ENCODE results near the gene TRAF7.
"Not testable (repeated sequence)": the region's sequence is repeated elsewhere in the genome, so short reads cannot be mapped to it uniquely, and the experiment has no call there.

Gene TRAF7

GRCh38 chr16:2122429-2122828, 33.2 kb upstream of the TRAF7 start:
- Histone ChIP-seq H3K4me1 (ENCODE audit: control insufficient read depth, insufficient read depth, low read length) (peaks cover 4% of the 10 kb centered on the region; the same call in 1 of the 2 replicates), H3K4me3 (ENCODE audit: low read length) (no peak overlapping the region), H3K27me3 (ENCODE audit: control insufficient read depth, insufficient read depth, low read length) (no peaks in the 10 kb centered on the region), H3K27ac (ENCODE audit: low read length) (no peak overlapping the region), H3K36me3 (ENCODE audit: control insufficient read depth, insufficient read depth, low read length) (no peaks in the 10 kb centered on the region), H3K9me3 (ENCODE audit: control insufficient read depth, insufficient read depth, low read length) (no peaks in the 10 kb centered on the region)
- no peak for DNase-seq (ENCODE audit: low read depth, low spot score)
- WGBS (ENCODE audit: insufficient coverage, insufficient read length), result no CpG with 5 or more reads among the region's 17 CpGs

GRCh38 chr16:2122934-2123683, 32.5 kb upstream of the TRAF7 start:
- not testable (repeated sequence) for H3K9me3 ChIP-seq (ENCODE audit: control insufficient read depth, insufficient read depth, low read length); H3K27me3 ChIP-seq (ENCODE audit: control insufficient read depth, insufficient read depth, low read length); H3K36me3 ChIP-seq (ENCODE audit: control insufficient read depth, insufficient read depth, low read length); H3K27ac ChIP-seq (ENCODE audit: low read length); H3K4me1 ChIP-seq (ENCODE audit: control insufficient read depth, insufficient read depth, low read length); DNase-seq (ENCODE audit: low read depth, low spot score); H3K4me3 ChIP-seq (ENCODE audit: low read length)
- no CpG with 5 or more reads among the region's 26 CpGs for WGBS (ENCODE audit: insufficient coverage, insufficient read length)

- not testable (repeated sequence) for H3K9me3 ChIP-seq (ENCODE audit: control insufficient read depth, insufficient read depth, low read length); H3K4me3 ChIP-seq (ENCODE audit: low read length); H3K36me3 ChIP-seq (ENCODE audit: control insufficient read depth, insufficient read depth, low read length); H3K27ac ChIP-seq (ENCODE audit: low read length); H3K27me3 ChIP-seq (ENCODE audit: control insufficient read depth, insufficient read depth, low read length); DNase-seq (ENCODE audit: low read depth, low spot score); H3K4me1 ChIP-seq (ENCODE audit: control insufficient read depth, insufficient read depth, low read length)
- WGBS (ENCODE audit: insufficient coverage, insufficient read length), result no CpG with 5 or more reads among the region's 27 CpGs
Observed at GRCh38 chr16:2123706-2124376, 31.7 kb upstream of the TRAF7 start.

- not testable (repeated sequence) for H3K4me3 ChIP-seq (ENCODE audit: low read length); DNase-seq (ENCODE audit: low read depth, low spot score); H3K9me3 ChIP-seq (ENCODE audit: control insufficient read depth, insufficient read depth, low read length); H3K27ac ChIP-seq (ENCODE audit: low read length); H3K27me3 ChIP-seq (ENCODE audit: control insufficient read depth, insufficient read depth, low read length); H3K4me1 ChIP-seq (ENCODE audit: control insufficient read depth, insufficient read depth, low read length); H3K36me3 ChIP-seq (ENCODE audit: control insufficient read depth, insufficient read depth, low read length)
- WGBS (ENCODE audit: insufficient coverage, insufficient read length), result no CpG with 5 or more reads among the region's 11 CpGs
Observed at GRCh38 chr16:2124377-2124693, 31.2 kb upstream of the TRAF7 start.

GRCh38 chr16:2124694-2125444, 30.7 kb upstream of the TRAF7 start:
- not testable (repeated sequence) for H3K9me3 ChIP-seq (ENCODE audit: control insufficient read depth, insufficient read depth, low read length); H3K36me3 ChIP-seq (ENCODE audit: control insufficient read depth, insufficient read depth, low read length); H3K4me3 ChIP-seq (ENCODE audit: low read length); H3K27ac ChIP-seq (ENCODE audit: low read length); H3K27me3 ChIP-seq (ENCODE audit: control insufficient read depth, insufficient read depth, low read length); DNase-seq (ENCODE audit: low read depth, low spot score); H3K4me1 ChIP-seq (ENCODE audit: control insufficient read depth, insufficient read depth, low read length)
- WGBS (ENCODE audit: insufficient coverage, insufficient read length), result no CpG with 5 or more reads among the region's 37 CpGs

- H3K27ac ChIP-seq (ENCODE audit: low read length); H3K9me3 ChIP-seq (ENCODE audit: control insufficient read depth, insufficient read depth, low read length); H3K4me1 ChIP-seq (ENCODE audit: control insufficient read depth, insufficient read depth, low read length); H3K36me3 ChIP-seq (ENCODE audit: control insufficient read depth, insufficient read depth, low read length); H3K27me3 ChIP-seq (ENCODE audit: control insufficient read depth, insufficient read depth, low read length); H3K4me3 ChIP-seq (ENCODE audit: low read length); DNase-seq (ENCODE audit: low read depth, low spot score): not testable (repeated sequence)
- WGBS (ENCODE audit: insufficient coverage, insufficient read length), result no CpG with 5 or more reads among the region's 11 CpGs
Observed at GRCh38 chr16:2125609-2126008, 30.0 kb upstream of the TRAF7 start.

GRCh38 chr16:2126161-2126743, 29.3 kb upstream of the TRAF7 start:
- H3K27me3 ChIP-seq (ENCODE audit: control insufficient read depth, insufficient read depth, low read length); DNase-seq (ENCODE audit: low read depth, low spot score); H3K4me3 ChIP-seq (ENCODE audit: low read length); H3K4me1 ChIP-seq (ENCODE audit: control insufficient read depth, insufficient read depth, low read length); H3K9me3 ChIP-seq (ENCODE audit: control insufficient read depth, insufficient read depth, low read length); H3K36me3 ChIP-seq (ENCODE audit: control insufficient read depth, insufficient read depth, low read length); H3K27ac ChIP-seq (ENCODE audit: low read length): not testable (repeated sequence)
- WGBS (ENCODE audit: insufficient coverage, insufficient read length), result no CpG with 5 or more reads among the region's 21 CpGs

- not testable (repeated sequence) for H3K36me3 ChIP-seq (ENCODE audit: control insufficient read depth, insufficient read depth, low read length); H3K4me3 ChIP-seq (ENCODE audit: low read length); DNase-seq (ENCODE audit: low read depth, low spot score); H3K4me1 ChIP-seq (ENCODE audit: control insufficient read depth, insufficient read depth, low read length); H3K9me3 ChIP-seq (ENCODE audit: control insufficient read depth, insufficient read depth, low read length); H3K27ac ChIP-seq (ENCODE audit: low read length); H3K27me3 ChIP-seq (ENCODE audit: control insufficient read depth, insufficient read depth, low read length)
- WGBS (ENCODE audit: insufficient coverage, insufficient read length), result no CpG with 5 or more reads among the region's 31 CpGs
Observed at GRCh38 chr16:2126928-2127556, 28.5 kb upstream of the TRAF7 start.

GRCh38 chr16:2127630-2128280, 27.8 kb upstream of the TRAF7 start:
- WGBS (ENCODE audit: insufficient coverage, insufficient read length), result no CpG with 5 or more reads among the region's 3 CpGs
- not testable (repeated sequence) for H3K27ac ChIP-seq (ENCODE audit: low read length); H3K36me3 ChIP-seq (ENCODE audit: control insufficient read depth, insufficient read depth, low read length); DNase-seq (ENCODE audit: low read depth, low spot score); H3K4me1 ChIP-seq (ENCODE audit: control insufficient read depth, insufficient read depth, low read length); H3K9me3 ChIP-seq (ENCODE audit: control insufficient read depth, insufficient read depth, low read length); H3K4me3 ChIP-seq (ENCODE audit: low read length); H3K27me3 ChIP-seq (ENCODE audit: control insufficient read depth, insufficient read depth, low read length)

GRCh38 chr16:2129251-2129650, 26.3 kb upstream of the TRAF7 start:
- no CpG with 5 or more reads among the region's 11 CpGs for WGBS (ENCODE audit: insufficient coverage, insufficient read length)
- DNase-seq (ENCODE audit: low read depth, low spot score); H3K4me3 ChIP-seq (ENCODE audit: low read length): not testable (repeated sequence)

More at GRCh38 chr16:2129251-2129650, 26.3 kb upstream of the TRAF7 start:
- not testable (repeated sequence) for H3K9me3 ChIP-seq (ENCODE audit: control insufficient read depth, insufficient read depth, low read length); H3K4me1 ChIP-seq (ENCODE audit: control insufficient read depth, insufficient read depth, low read length); H3K36me3 ChIP-seq (ENCODE audit: control insufficient read depth, insufficient read depth, low read length); H3K27ac ChIP-seq (ENCODE audit: low read length); H3K27me3 ChIP-seq (ENCODE audit: control insufficient read depth, insufficient read depth, low read length)

Data from iPS DF 6.9 (cell line).